ENCODE measurements around the gene BRD7.

The BRD7 gene

DNA sequence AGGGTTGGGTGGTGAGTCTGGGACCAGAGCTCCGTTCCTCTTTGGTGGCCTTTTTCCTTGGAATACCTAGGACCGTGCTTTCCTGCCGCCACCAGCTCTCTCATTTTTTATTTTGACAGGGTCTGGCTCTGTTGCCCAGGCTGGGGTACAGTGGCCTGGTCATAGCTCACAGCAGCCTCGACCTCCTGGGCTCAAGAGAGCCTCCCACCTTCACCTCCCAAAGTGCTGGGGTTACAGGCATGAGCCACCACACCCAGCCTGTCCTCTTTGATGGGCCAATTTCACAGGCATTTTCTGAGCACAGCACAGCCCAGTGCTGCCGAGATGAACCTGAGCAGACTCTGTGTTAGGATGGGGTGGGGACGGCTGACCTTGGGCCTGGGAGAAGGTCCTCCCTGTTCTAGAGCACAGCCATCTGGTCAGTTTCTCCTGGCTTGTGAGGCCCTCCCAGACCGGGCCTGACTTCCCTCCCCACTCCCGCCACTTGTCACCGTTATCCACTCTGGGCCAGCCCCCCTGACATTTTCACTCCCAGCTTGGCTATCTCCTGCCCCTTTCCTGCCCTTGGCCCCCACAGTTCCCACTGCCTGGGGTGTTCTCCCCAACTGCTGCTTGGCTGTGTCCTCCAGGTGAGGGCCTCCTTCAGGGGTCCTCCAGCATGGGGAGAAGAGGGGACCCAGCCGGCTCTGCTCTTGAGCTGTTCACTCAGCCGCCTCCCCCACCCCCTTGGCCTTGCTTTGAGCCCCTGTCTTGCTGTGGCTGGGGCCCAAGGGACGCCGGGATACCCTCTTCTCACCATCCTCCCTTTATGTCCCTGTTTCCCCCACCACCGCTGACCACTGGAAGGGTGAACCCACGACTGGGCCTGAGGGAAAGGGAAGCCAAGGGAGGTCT is 97.4 kb downstream of the BRD7 start:
- DNase-seq = no peak

DNA sequence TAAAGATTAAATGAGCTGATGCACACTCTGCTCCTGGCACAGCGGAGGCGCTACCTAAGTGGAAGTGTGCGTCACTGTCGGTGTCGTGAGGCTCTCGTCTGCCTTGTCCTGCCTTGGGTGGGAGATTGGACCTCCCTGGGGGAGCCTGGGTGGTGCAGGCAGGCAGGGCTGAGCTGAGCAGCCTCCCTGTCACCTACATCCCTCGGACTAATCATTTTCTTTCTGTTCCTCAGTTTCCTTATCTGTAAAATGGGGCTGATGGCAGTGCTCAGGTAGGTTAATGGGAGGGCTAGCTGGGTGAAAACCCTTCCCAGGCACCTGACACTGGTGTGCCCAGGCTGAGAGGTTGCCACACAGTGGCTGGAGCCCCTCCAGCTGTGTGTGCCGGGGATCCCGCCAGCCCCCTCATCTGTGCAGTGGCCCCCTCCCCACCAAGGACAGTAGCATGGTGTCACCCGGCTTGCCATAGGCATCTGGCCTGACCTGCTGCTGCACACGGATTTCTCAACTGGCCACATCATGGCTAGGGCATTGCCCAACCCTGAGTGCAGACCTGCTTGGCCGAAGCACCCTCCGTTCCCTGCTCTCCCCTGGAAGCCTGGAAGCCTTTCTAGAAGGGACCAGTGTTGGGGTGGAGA is 98.2 kb downstream of the BRD7 start:
- DNase-seq = no peak

DNA sequence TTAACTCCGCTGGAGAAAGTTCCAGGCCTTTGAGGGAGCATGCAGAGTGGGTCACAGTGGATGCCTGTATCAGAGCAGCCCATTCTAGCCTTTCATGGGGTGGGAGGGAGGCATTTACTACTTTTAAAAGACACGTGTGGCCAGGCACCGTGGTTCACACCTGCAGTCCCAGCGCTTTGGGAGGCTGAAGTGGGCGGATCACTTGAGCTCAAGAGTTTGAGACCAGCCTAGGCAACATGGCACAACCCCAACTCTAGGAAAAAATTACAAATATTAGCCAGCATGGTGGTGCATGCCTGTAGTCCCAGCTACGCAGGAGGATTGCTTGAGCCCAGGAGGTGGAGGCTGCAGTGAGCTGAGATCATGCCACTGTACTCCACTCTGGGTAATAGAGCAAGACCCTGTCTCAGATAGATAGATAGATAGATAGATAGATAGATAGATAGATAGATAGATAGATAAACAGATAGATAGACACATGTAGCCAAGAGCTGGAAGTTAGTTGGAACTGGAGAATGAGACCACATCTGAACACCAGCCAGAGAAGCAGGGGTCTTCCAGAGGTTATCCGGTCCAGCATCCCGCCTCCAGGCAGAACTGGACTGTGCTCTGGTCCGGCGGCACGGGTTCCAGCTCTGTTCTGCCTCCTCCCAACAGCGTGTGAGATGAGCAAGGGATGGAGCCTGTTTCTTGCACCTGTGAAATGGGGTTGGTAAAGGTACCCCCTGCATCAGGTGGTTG is 98.8 kb downstream of the BRD7 start:
- DNase-seq = no peak

DNA sequence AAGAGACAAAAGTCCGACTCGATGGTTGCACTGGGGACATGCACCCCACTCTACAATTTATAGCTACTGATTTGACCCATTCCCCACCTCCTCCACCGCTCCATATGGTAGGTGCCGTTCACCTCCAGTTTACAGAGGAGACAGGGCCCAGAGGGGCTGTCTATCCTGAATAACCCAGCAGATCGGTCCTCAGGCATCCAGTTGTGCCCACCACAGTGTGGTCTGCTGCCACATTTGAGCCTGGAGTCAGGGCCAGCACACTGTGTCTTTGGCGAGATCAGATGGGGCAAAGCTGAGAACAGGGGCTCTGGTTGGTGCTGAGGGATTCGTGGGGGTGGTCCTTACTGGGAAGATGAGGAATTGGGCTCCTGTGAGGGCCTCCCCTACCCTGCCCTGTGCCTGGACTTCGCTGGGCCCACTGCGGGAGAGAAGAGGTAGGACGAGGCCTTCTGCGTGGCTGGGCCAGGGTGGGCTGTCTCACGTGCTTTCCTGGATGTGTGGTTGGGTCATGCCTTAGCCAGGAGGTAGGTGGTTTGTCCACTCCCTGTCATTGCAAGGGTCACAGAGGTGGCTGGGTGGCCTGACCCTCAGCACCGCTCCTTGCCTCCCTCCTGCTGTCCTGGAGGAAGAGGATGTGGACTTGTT is 99.6 kb downstream of the BRD7 start:
- no peak for DNase-seq

DNA sequence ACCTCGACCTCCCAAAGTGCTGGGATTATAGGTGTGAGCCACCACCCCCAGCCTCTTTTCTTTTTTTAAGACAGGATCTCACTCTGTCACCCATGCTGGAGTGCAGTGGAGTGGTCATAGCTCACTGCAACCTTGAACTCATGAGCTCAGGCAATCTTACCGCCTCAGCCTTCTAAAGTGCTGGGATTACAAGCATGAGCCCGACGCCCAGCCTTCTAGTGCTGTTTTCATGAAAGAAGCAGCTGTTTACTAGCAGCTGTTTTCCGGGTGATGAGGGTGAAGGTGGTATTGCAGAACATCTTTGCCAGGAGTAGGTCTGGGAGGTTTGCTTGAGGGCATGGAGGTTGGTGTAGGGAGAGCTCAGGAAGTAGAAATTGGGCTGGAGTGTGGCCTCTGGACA is 100.4 kb downstream of the BRD7 start:
- DNase-seq = no peak

DNA sequence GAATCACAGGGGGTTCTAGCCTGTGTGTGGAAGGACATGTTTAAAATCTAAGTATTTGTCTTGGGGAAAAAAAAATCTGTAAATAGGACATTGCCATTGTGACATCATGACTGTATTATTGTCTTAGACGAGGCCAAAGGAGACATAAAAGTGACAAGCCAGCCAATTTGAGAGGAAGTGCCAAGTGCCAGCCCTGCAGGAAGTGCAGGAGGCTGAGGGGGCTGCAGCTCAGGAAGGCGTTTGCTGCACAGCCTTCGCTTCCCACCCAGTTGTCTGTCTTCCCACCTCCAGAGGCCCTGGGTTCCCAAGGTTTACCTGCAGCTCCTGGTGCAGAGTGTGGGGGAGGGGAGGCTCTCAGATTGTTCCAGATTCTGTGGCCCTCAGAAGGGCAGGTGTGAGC is 101.1 kb downstream of the BRD7 start:
- no peak for DNase-seq

DNA sequence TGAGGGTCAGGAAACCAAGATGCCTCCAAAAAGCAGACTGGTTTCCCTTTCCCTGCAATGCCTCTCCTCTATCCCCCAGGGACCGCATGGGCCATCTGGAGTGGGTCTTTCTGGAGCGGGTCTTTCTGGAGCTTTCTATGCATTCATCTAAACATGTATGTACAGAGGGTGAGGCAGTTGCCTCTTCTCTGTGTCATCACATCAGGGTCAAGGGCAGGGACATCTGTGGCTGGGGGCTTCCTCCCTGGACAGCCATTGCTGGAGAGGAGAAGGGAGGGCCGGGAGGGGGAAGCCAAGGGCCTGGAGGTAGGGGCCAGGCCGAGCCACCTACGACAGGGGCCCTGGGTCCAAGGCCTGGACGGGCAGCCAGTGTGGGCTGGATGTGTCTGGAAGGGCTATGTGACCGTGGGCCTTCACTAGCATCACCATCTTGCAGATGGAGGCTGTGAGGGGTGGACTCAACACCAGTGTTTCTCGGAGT is 101.6 kb downstream of the BRD7 start:
- DNase-seq = no peak

DNA sequence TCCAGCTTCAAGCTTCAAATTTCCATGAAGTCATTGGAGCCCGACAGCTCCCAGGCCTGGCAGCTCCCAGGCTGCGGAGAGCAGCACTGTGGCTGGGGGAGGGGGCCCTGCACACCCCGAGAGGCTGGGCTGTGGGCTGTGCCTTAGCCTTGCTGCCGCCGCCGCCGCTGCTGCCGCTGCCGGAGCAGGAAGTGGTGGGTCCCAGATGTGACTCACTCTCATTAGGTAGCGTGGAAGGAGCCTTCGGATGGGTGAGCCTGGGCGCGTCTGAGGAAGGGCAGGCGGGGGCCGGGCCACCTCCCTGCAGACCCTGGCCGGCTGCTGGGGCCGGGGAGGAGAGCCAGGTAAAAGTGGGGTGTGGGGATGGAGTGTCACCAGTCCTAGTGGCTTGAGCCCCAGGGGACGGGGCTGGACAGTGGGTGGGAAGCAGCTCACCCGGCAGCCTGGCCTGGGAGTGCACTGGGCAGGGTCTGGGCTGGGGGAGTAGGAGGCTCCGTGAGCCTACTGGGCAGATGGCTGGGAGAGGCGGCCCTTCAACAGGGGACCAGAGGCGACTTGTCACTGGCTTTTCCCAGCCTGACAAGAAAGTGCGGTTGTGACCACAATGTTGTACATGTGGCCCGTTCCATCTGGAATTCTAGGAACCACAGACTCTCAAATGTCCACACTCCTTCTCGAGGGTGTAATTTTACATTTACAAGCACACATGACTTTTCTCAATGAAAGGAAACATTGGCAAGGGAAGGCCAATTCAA is 102.3 kb downstream of the BRD7 start, which contains the start of gene ADCY7:
Gene ADCY7, plus strand, starts transcription at position 215 of the 755 bp plus-strand sequence. CDS start 21,629 bp downstream, outside the sequence.
- DNase-seq = no peak
